Measurements from ENCODE around the gene PANK2. TPM values are rescaled to one million over a fixed set of nuclear protein-coding genes. Genes with fewer than 3 reads are reported as not detected.
A peak's percentile ranks its signal among the peaks of the same experiment; 100 is the strongest.

The PANK2 gene
- total RNA-seq, 1 donor from 2014 or later = 53.7 TPM

DNA sequence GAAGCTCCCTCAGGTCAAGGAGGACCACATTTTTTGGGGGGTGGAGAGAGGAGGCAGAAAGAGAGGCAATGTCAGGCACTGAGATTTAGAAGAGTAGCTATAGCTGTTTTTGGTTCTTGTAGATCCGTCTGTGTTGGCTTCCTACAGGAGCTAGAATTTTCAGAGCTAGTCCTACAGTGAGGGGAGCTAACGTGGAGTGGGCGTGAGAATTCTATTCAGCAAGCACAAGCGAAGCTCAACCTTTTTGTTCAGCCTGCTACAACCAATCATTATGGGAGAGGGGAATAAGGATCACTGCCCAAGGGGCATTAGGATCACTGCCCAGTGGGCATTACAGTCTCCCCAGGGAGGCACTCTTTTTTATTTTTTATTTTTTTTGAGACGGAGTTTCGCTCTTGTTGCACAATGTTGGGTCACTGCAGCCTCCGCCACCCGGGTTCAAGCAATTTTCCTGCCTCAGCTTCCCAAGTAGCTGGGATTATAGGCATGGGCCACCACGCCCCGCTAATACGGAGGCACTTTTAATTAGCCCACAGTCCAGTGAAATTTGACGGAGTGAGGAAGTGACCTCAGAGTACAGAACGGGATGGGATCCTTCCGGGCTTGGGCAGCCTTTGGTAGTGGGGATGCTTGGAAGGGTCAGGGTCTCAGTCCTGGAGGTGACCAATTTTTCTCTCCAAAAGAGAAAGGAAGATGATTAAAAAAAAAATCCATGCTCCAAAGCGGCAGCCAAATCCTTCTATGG, 1.1 kb upstream of the PANK2 start:
- H3K4me1 Mint-ChIP-seq (ENCODE audit: unreplicated experiment) = peaks cover 33% of the 10 kb centered on the region
- H3K9me3 Mint-ChIP-seq (ENCODE audit: unreplicated experiment) = no peaks in the 10 kb centered on the region
- TF ChIP-seq, protein P1, sequence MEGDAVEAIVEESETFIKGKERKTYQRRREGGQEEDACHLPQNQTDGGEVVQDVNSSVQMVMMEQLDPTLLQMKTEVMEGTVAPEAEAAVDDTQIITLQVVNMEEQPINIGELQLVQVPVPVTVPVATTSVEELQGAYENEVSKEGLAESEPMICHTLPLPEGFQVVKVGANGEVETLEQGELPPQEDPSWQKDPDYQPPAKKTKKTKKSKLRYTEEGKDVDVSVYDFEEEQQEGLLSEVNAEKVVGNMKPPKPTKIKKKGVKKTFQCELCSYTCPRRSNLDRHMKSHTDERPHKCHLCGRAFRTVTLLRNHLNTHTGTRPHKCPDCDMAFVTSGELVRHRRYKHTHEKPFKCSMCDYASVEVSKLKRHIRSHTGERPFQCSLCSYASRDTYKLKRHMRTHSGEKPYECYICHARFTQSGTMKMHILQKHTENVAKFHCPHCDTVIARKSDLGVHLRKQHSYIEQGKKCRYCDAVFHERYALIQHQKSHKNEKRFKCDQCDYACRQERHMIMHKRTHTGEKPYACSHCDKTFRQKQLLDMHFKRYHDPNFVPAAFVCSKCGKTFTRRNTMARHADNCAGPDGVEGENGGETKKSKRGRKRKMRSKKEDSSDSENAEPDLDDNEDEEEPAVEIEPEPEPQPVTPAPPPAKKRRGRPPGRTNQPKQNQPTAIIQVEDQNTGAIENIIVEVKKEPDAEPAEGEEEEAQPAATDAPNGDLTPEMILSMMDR (IDR thresholded peaks at IDR 0.05; ENCODE audit: unreplicated experiment) = no peak
- peaks cover 22% of the 10 kb centered on the region for H3K27me3 Mint-ChIP-seq (ENCODE audit: unreplicated experiment)
- H3K4me3 Mint-ChIP-seq (ENCODE audit: unreplicated experiment) = peak overlapping the region; percentile 94
- H3K27ac Mint-ChIP-seq (ENCODE audit: unreplicated experiment) = peak overlapping the region; percentile 91
- peaks cover 11% of the 10 kb centered on the region for H3K36me3 Mint-ChIP-seq (ENCODE audit: low read depth, unreplicated experiment)
- DNase-seq (ENCODE audit: low spot score) = no peak

DNA sequence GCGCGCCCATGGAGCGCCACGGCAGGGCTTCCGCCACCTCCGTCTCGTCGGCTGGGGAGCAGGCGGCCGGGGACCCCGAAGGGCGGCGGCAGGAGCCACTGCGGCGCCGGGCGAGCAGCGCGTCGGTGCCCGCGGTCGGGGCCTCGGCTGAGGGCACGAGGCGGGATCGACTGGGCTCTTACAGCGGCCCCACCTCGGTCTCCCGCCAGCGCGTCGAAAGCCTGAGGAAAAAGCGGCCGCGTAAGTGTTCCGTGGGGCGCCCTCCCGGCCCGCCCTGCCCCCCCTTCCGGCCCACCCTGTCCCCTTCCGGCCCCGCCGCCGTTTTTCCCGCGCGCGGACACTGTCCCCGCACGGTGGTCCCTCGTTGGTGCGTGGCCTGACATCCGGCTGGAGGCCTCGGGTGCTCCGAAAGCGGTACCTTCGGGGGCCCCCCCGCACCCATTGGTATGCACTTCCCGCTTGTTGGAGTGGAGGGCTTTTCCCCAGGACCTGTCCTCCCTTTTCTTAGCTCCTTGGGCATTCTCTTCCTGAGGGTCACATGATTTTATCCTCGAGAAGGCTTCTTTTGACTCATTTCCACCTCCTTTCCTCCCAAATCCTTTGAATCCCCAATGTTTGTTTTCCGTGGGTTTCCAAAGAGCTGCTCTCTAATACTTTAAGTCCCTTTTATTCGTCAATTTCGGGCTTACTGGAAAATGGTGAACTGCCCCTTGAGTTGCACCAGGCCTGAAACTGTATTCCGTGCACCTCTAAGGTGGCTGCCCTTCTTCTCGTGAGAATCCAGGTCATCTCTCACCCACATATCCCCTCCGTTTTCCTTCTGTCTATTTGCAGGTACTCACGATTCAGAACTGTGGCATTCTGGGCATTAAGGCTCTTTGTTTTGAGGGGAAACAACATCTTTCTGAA, 556 bp downstream of the PANK2 start:
- TF ChIP-seq, protein P1 (IDR thresholded peaks at IDR 0.05; ENCODE audit: unreplicated experiment) = no peak
- DNase-seq (ENCODE audit: low spot score) = peak; percentile 15
- Mint-ChIP-seq H3K27ac (ENCODE audit: unreplicated experiment) (peak overlapping the region; percentile 98), H3K36me3 (ENCODE audit: low read depth, unreplicated experiment) (peaks cover 16% of the 10 kb centered on the region), H3K27me3 (ENCODE audit: unreplicated experiment) (peaks cover 22% of the 10 kb centered on the region), H3K9me3 (ENCODE audit: unreplicated experiment) (no peaks in the 10 kb centered on the region), H3K4me3 (ENCODE audit: unreplicated experiment) (peak overlapping the region; percentile 99), H3K4me1 (ENCODE audit: unreplicated experiment) (peaks cover 39% of the 10 kb centered on the region)

DNA sequence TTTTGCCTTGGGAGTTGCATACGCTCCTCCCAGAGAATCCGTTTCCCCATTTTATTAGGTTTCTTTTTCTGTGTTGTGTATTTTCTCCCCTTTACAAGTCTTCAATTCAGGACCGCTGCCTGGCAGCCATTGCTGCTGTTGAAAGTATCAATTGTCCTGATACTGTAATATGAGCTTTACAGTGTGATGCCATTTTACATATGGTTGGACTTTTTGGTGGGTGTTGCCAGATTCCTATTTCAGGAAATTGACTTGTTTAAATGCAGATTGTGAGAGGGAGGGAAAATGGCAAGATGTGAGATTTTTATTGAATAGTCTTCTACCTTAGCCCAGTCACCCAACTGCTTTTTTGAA, 1.2 kb downstream of the PANK2 start:
- Mint-ChIP-seq H3K9me3 (ENCODE audit: unreplicated experiment) (no peaks in the 10 kb centered on the region), H3K4me3 (ENCODE audit: unreplicated experiment) (peak overlapping the region; percentile 99), H3K27me3 (ENCODE audit: unreplicated experiment) (peaks cover 22% of the 10 kb centered on the region), H3K27ac (ENCODE audit: unreplicated experiment) (peak overlapping the region; percentile 98), H3K36me3 (ENCODE audit: low read depth, unreplicated experiment) (peaks cover 18% of the 10 kb centered on the region), H3K4me1 (ENCODE audit: unreplicated experiment) (peaks cover 40% of the 10 kb centered on the region)
- TF ChIP-seq, protein P1 (IDR thresholded peaks at IDR 0.05; ENCODE audit: unreplicated experiment) = no peak
- DNase-seq (ENCODE audit: low spot score) = no peak

DNA sequence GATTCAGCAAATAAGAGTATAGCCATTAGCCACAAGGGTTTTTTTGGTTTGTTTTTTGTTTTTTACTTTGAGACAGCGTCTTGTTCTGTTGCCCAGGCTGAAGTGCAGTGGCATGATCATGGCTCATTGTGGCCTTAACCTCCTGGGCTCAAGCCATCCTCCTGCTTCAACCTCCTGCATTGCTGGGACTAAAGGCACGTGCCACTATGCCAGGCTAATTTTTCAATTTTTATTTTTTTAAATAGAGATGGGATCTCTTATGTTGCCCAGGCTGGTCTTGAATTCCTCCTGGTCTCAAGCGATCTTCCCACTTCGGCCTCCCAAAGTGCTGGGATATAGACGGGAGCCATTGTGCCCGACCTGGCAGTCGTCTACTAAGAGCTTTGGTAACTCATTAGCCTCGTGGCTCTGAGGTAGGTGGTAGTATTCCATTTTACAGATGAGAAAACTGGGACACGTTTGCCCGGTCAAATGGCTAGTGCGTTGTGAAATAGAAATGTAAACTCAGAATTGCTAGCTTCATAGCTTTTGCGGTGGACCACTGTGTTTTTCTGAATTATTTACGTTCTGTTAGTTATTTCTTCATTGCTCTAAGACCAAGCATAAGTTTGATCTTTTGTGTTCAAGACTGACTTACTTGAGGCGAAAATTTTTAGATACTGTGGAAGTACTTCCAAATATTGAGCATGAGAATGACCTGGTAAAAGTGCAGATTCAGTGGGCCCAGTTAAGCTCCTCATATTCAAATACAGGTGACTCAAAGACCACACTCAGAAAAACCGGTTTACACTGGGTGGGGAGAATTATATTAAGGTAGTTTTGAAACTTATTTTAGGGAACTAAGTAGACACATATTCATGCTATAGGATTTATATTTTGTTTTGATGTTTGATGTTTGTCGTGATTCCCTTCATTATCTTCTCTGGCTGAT, 2.1 kb downstream of the PANK2 start:
- H3K27ac Mint-ChIP-seq (ENCODE audit: unreplicated experiment) = peak overlapping the region; percentile 25
- DNase-seq (ENCODE audit: low spot score) = no peak
- peaks cover 21% of the 10 kb centered on the region for H3K36me3 Mint-ChIP-seq (ENCODE audit: low read depth, unreplicated experiment)
- no peaks in the 10 kb centered on the region for H3K9me3 Mint-ChIP-seq (ENCODE audit: unreplicated experiment)
- TF ChIP-seq, protein P1 (IDR thresholded peaks at IDR 0.05; ENCODE audit: unreplicated experiment) = no peak
- H3K27me3 Mint-ChIP-seq (ENCODE audit: unreplicated experiment) = peaks cover 22% of the 10 kb centered on the region
- H3K4me3 Mint-ChIP-seq (ENCODE audit: unreplicated experiment) = peak overlapping the region; percentile 99
- H3K4me1 Mint-ChIP-seq (ENCODE audit: unreplicated experiment) = peaks cover 44% of the 10 kb centered on the region
